IgD-negative memory B cell (primary cell): ENCODE measurements around the gene SAP30L. TPM values are rescaled to one million over a fixed set of nuclear protein-coding genes. Genes with fewer than 3 reads are reported as not detected.

Source experiments
- H3K27ac Mint-ChIP-seq, 3 donors: one replicate each; pipeline ENCODE4 v1.8.0; 2020 to 2022; ENCODE audit warnings: mild to moderate bottlenecking in 3 of 3, mixed read lengths in 3 of 3, moderate library complexity in 1 of 3
- H3K27me3 Mint-ChIP-seq: one replicate; pipeline ENCODE4 v1.8.0; 2021; ENCODE audit warnings: mixed read lengths
- H3K36me3 Mint-ChIP-seq: one replicate; pipeline ENCODE4 v1.8.0; 2020; ENCODE audit warnings: mild to moderate bottlenecking, mixed read lengths
- H3K4me1 Mint-ChIP-seq, 3 donors: one replicate each; pipeline ENCODE4 v1.8.0; 2020 to 2022; ENCODE audit warnings: mixed read lengths in 3 of 3, mild to moderate bottlenecking in 1 of 3
- H3K4me3 Mint-ChIP-seq, 4 donors: one replicate each; pipeline ENCODE4 v1.8.0; 2020 to 2022; ENCODE audit warnings: mild to moderate bottlenecking in 4 of 4, mixed read lengths in 4 of 4, moderate library complexity in 3 of 4
- H3K9me3 Mint-ChIP-seq, 3 donors: one replicate each; pipeline ENCODE4 v1.8.0; 2020 to 2021; ENCODE audit warnings: mixed read lengths in 3 of 3, mild to moderate bottlenecking in 1 of 3
- polyA plus RNA-seq: library from polyadenylated mRNA; unstranded; fragments of 300-500 nt; fragmentation: Illumina TruSeq; gene quantifications from one replicate; pipeline ENCODE4 v1.2.3, GENCODE V29; 2021

SAP30L gene
- polyA plus RNA-seq, 1 donor from 2014 or later: 34.2 TPM

- Mint-ChIP-seq H3K27me3 (no peaks in the 10 kb centered on the region), H3K4me3 (no peak overlapping the region), H3K9me3 (no peaks in the 10 kb centered on the region), H3K36me3 (no peaks in the 10 kb centered on the region), H3K27ac (no peak overlapping the region), H3K4me1 (peaks cover 0 to 7% (median 4%) of the 10 kb centered on the region in 3 donors)
Observed at GRCh38 chr5:154410008-154410407, 35.8 kb upstream of the SAP30L start.

- Mint-ChIP-seq H3K4me3 (no peak overlapping the region), H3K27ac (no peak overlapping the region), H3K4me1 (peaks cover 0 to 8% (median 4%) of the 10 kb centered on the region in 3 donors), H3K36me3 (no peaks in the 10 kb centered on the region), H3K9me3 (no peaks in the 10 kb centered on the region), H3K27me3 (no peaks in the 10 kb centered on the region)
Observed at GRCh38 chr5:154410786-154411185, 35.0 kb upstream of the SAP30L start.

- Mint-ChIP-seq H3K4me1 (peaks cover 0 to 8% (median 5%) of the 10 kb centered on the region in 3 donors), H3K27me3 (no peaks in the 10 kb centered on the region), H3K9me3 (no peaks in the 10 kb centered on the region), H3K27ac (no peak overlapping the region), H3K4me3 (no peak overlapping the region), H3K36me3 (no peaks in the 10 kb centered on the region)
Observed at GRCh38 chr5:154411338-154411737, 34.5 kb upstream of the SAP30L start.

- H3K27ac Mint-ChIP-seq: no peak overlapping the region
- no peaks in the 10 kb centered on the region for H3K9me3 Mint-ChIP-seq
- no peak overlapping the region for H3K4me3 Mint-ChIP-seq
- H3K27me3 Mint-ChIP-seq: no peaks in the 10 kb centered on the region
- H3K4me1 Mint-ChIP-seq: peaks cover 0 to 12% (median 8%) of the 10 kb centered on the region in 3 donors
- H3K36me3 Mint-ChIP-seq: no peaks in the 10 kb centered on the region
Observed at GRCh38 chr5:154412316-154412715, 33.5 kb upstream of the SAP30L start.

- no peak overlapping the region for H3K27ac Mint-ChIP-seq
- no peak overlapping the region for H3K4me3 Mint-ChIP-seq
- no peaks in the 10 kb centered on the region for H3K36me3 Mint-ChIP-seq
- no peaks in the 10 kb centered on the region for H3K9me3 Mint-ChIP-seq
- H3K27me3 Mint-ChIP-seq: no peaks in the 10 kb centered on the region
- peaks cover 0 to 12% (median 8%) of the 10 kb centered on the region in 3 donors for H3K4me1 Mint-ChIP-seq
Observed at GRCh38 chr5:154412925-154413324, 32.9 kb upstream of the SAP30L start.

GRCh38 chr5:154415114-154415513 is 30.7 kb upstream of the SAP30L start:
- Mint-ChIP-seq H3K4me1 (peaks cover 0 to 14% (median 8%) of the 10 kb centered on the region in 3 donors), H3K9me3 (no peaks in the 10 kb centered on the region), H3K36me3 (peaks cover 2% of the 10 kb centered on the region), H3K27ac (no peak overlapping the region), H3K4me3 (no peak overlapping the region), H3K27me3 (no peaks in the 10 kb centered on the region)

- Mint-ChIP-seq H3K27ac (no peak overlapping the region), H3K36me3 (peaks cover 12% of the 10 kb centered on the region), H3K9me3 (peaks cover 0 to 9% (median 2%) of the 10 kb centered on the region in 3 donors), H3K4me1 (peaks cover 0 to 14% (median 8%) of the 10 kb centered on the region in 3 donors), H3K27me3 (no peaks in the 10 kb centered on the region), H3K4me3 (no peak overlapping the region)
Observed at GRCh38 chr5:154418344-154418820, 27.4 kb upstream of the SAP30L start.

GRCh38 chr5:154419236-154419635 is 26.6 kb upstream of the SAP30L start:
- Mint-ChIP-seq H3K9me3 (peaks cover 0 to 15% (median 2%) of the 10 kb centered on the region in 3 donors), H3K36me3 (peaks cover 15% of the 10 kb centered on the region), H3K4me1 (peaks cover 0 to 14% (median 8%) of the 10 kb centered on the region in 3 donors), H3K4me3 (no peak overlapping the region), H3K27me3 (no peaks in the 10 kb centered on the region), H3K27ac (no peak overlapping the region)

- no peaks in the 10 kb centered on the region for H3K27me3 Mint-ChIP-seq
- H3K9me3 Mint-ChIP-seq: peaks cover 0 to 15% (median 2%) of the 10 kb centered on the region in 3 donors
- peaks cover 0 to 6% (median 2%) of the 10 kb centered on the region in 3 donors for H3K4me1 Mint-ChIP-seq
- H3K36me3 Mint-ChIP-seq: peaks cover 18% of the 10 kb centered on the region
- H3K27ac Mint-ChIP-seq: no peak overlapping the region
- H3K4me3 Mint-ChIP-seq: no peak overlapping the region
Observed at GRCh38 chr5:154421868-154422267, 23.9 kb upstream of the SAP30L start.

GRCh38 chr5:154422298-154422697 is 23.5 kb upstream of the SAP30L start:
- Mint-ChIP-seq H3K36me3 (peaks cover 22% of the 10 kb centered on the region), H3K4me3 (no peak overlapping the region), H3K4me1 (peaks cover 3 to 6% (median 3%) of the 10 kb centered on the region in 3 donors), H3K27me3 (no peaks in the 10 kb centered on the region), H3K27ac (no peak overlapping the region), H3K9me3 (peaks cover 0 to 15% (median 2%) of the 10 kb centered on the region in 3 donors)

GRCh38 chr5:154428208-154428607 is 17.6 kb upstream of the SAP30L start:
- Mint-ChIP-seq H3K27me3 (no peaks in the 10 kb centered on the region), H3K4me1 (peaks cover 3 to 5% (median 3%) of the 10 kb centered on the region in 3 donors), H3K4me3 (no peak overlapping the region), H3K36me3 (peaks cover 17% of the 10 kb centered on the region), H3K27ac (no peak overlapping the region), H3K9me3 (peaks cover 0 to 7% (median 1%) of the 10 kb centered on the region in 3 donors)

GRCh38 chr5:154429341-154429740 is 16.5 kb upstream of the SAP30L start:
- Mint-ChIP-seq H3K27ac (peak overlapping the region in 2 of 3 donors; percentile 47 to 88), H3K36me3 (peaks cover 17% of the 10 kb centered on the region), H3K27me3 (no peaks in the 10 kb centered on the region), H3K9me3 (peaks cover 0 to 1% (median 0%) of the 10 kb centered on the region in 3 donors), H3K4me3 (no peak overlapping the region), H3K4me1 (peaks cover 3 to 5% (median 3%) of the 10 kb centered on the region in 3 donors)

GRCh38 chr5:154430466-154430865 is 15.3 kb upstream of the SAP30L start:
- Mint-ChIP-seq H3K27me3 (no peaks in the 10 kb centered on the region), H3K4me1 (peaks cover 1 to 5% (median 3%) of the 10 kb centered on the region in 3 donors), H3K4me3 (no peak overlapping the region), H3K27ac (no peak overlapping the region), H3K36me3 (peaks cover 14% of the 10 kb centered on the region), H3K9me3 (peaks cover 0 to 1% (median 0%) of the 10 kb centered on the region in 3 donors)

- Mint-ChIP-seq H3K27me3 (no peaks in the 10 kb centered on the region), H3K27ac (peak overlapping the region in 1 of 3 donors; percentile 86), H3K4me3 (no peak overlapping the region), H3K9me3 (peaks cover 0 to 1% (median 0%) of the 10 kb centered on the region in 3 donors), H3K36me3 (peaks cover 14% of the 10 kb centered on the region), H3K4me1 (peaks cover 1 to 5% (median 3%) of the 10 kb centered on the region in 3 donors)
Observed at GRCh38 chr5:154430961-154431630, 14.7 kb upstream of the SAP30L start.

- H3K36me3 Mint-ChIP-seq: peaks cover 22% of the 10 kb centered on the region
Observed at GRCh38 chr5:154435226-154435625, 10.6 kb upstream of the SAP30L start.

More at GRCh38 chr5:154435226-154435625, 10.6 kb upstream of the SAP30L start:
- H3K4me3 Mint-ChIP-seq: no peak overlapping the region
- no peaks in the 10 kb centered on the region for H3K27me3 Mint-ChIP-seq
- no peaks in the 10 kb centered on the region for H3K9me3 Mint-ChIP-seq
- peaks cover 0 to 5% (median 0%) of the 10 kb centered on the region in 3 donors for H3K4me1 Mint-ChIP-seq
- H3K27ac Mint-ChIP-seq: no peak overlapping the region
